Measurements from ENCODE around the gene DPP7. TPM values are rescaled to one million over a fixed set of nuclear protein-coding genes. Genes with fewer than 3 reads are reported as not detected.

The DPP7 gene
- total and polyA plus RNA-seq, 9 of the 15 experiments (the other 6 are each of a cell fraction or from before 2014, with no cell fraction given), result 0.99 to 365 (median 132) TPM

DNA sequence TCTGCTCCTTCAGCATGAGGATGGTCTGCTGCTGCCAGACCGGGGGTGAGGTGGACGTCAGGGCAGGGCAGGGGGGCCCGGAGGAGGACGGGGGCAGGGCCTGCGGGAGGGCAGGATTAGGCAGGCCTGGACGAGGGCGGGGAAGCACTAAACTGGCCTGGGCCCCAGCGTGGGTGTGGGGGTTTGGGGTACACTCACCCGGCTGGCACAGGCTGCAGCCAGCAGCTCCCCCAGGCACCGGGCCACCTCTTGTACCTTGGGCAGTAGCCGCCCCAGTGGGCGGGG lies 49.7 kb downstream of the DPP7 start:
- peaks cover 22% of the 10 kb centered on the region for H4K20me1 ChIP-seq (replicated peaks; ENCODE audit: control insufficient read depth, insufficient read depth, low read length)
- BruUV-seq (replicated peaks), result no TSS peak
- no peak overlapping the region for H3K27ac ChIP-seq (ENCODE audit: extremely low read depth, low read depth, low read length)
- intact Hi-C loops (cut with micrococcal nuclease) (no loop called here), in situ Hi-C loops (cut with MboI) (no loop called here)
- DNase-seq (ENCODE audit: extremely low read depth in 1 of 4, low spot score in 3 of 4) (no peak), ATAC-seq (no peak), FAIRE-seq (no peak)
- H3K36me3 ChIP-seq (ENCODE audit: control insufficient read depth, insufficient read depth, low read length), result peaks cover 41% of the 10 kb centered on the region; the same call in 2 of the 3 replicates
- H3K27me3 ChIP-seq (ENCODE audit: control insufficient read depth in 2 of 2, insufficient read depth in 2 of 2, low read length in 2 of 2), result no peaks in the 10 kb centered on the region
- H3K4me1 ChIP-seq (replicated peaks in 1 of 2; ENCODE audit: control insufficient read depth in 2 of 2, insufficient read depth in 2 of 2, low read length in 2 of 2), result peaks cover 18 to 58% of the 10 kb centered on the region in 2 experiments; a peak in 4 of 5 replicates
- ChIA-PET CTCF (ENCODE audit: low intra/inter-chr PET ratio) (no interaction called here), POLR2A (no interaction called here)
- TF ChIP-seq, protein P1, sequence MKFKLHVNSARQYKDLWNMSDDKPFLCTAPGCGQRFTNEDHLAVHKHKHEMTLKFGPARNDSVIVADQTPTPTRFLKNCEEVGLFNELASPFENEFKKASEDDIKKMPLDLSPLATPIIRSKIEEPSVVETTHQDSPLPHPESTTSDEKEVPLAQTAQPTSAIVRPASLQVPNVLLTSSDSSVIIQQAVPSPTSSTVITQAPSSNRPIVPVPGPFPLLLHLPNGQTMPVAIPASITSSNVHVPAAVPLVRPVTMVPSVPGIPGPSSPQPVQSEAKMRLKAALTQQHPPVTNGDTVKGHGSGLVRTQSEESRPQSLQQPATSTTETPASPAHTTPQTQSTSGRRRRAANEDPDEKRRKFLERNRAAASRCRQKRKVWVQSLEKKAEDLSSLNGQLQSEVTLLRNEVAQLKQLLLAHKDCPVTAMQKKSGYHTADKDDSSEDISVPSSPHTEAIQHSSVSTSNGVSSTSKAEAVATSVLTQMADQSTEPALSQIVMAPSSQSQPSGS (CRISPR knock-in tag; IDR thresholded peaks at IDR 0.05), result no peak
- TF ChIP-seq JUN (IDR thresholded peaks at IDR 0.05; ENCODE audit: borderline replicate concordance, low read depth, low read length) (no peak), JUN (CRISPR knock-in tag; IDR thresholded peaks at IDR 0.05; ENCODE audit: borderline replicate concordance) (no peak), KLF16 (IDR thresholded peaks at IDR 0.05) (no peak), ZNF354B (CRISPR knock-in tag; IDR thresholded peaks at IDR 0.05) (no peak)
- WGBS (ENCODE audit: insufficient coverage, low coverage, missing lambda C conversion rate), result 77% methylated on average over 5 of the region's 12 CpGs
- H3K9me3 ChIP-seq (replicated peaks; ENCODE audit: control insufficient read depth, insufficient read depth, low read depth, low read length), result no peaks in the 10 kb centered on the region
- H2AFZ ChIP-seq (ENCODE audit: low read depth, low read length), result no peak overlapping the region
- H3K9me1 ChIP-seq (ENCODE audit: control insufficient read depth, insufficient read depth, low read length), result peaks cover 8% of the 10 kb centered on the region
- H3K79me2 ChIP-seq (ENCODE audit: control insufficient read depth, insufficient read depth, low read length), result peaks cover 26% of the 10 kb centered on the region
- no peak overlapping the region; a peak in 1 of 4 replicates for H3K9ac ChIP-seq (ENCODE audit: insufficient read depth in 1 of 2, low read depth in 2 of 2, low read length in 2 of 2)
- H3K4me2 ChIP-seq (ENCODE audit: insufficient read depth, low read length), result no peak overlapping the region
- H3K4me3 ChIP-seq, result no peak overlapping the region

All from K562 (cell line).